HepG2 (cell line): ENCODE results near the gene RBBP8NL. TPM values are rescaled to one million over a fixed set of nuclear protein-coding genes. Genes with fewer than 3 reads are reported as not detected.

Source experiments
- BHLHE40 ChIP-seq: IDR thresholded peaks from 2 replicates; pipeline ENCODE4 v1.6.1; 2011; ENCODE audit warnings: low read length, improper control_type of control experiment
- BRD4 ChIP-seq: sonication (generic); formaldehyde crosslinking; IDR thresholded peaks from 2 replicates; pipeline ENCODE4 v1.4.0; 2020; ENCODE audit warnings: missing genetic modification reagents
- CEBPB ChIP-seq: IDR thresholded peaks from 2 replicates; pipeline ENCODE4 v1.6.1; 2011; ENCODE audit warnings: low read depth, low read length, improper control_type of control experiment, borderline replicate concordance
- CREM ChIP-seq, 2 experiments: sonication (generic) in 1 of 2; formaldehyde crosslinking in 1 of 2; IDR thresholded peaks; 2 replicates each; pipeline versions ENCODE4 v1.4.0 to v1.6.1; 2016 to 2020; ENCODE audit warnings: antibody characterized with exemption in 1 of 2, mild to moderate bottlenecking in 1 of 2, missing genetic modification reagents in 1 of 2
- FOXO1 ChIP-seq: sonication (generic); formaldehyde crosslinking; IDR thresholded peaks from 2 replicates; pipeline ENCODE4 v1.4.0; 2020; ENCODE audit warnings: missing genetic modification reagents
- HMGA1 ChIP-seq: sonication (generic); formaldehyde crosslinking; conservative IDR thresholded peaks from 2 replicates; pipeline ENCODE4 v1.4.0; 2020; ENCODE audit warnings: missing genetic modification reagents
- KDM3A ChIP-seq: IDR thresholded peaks from 2 replicates; pipeline ENCODE4 v1.6.1; 2018; ENCODE audit warnings: low read depth, missing compliant biosample characterization
- MAFF ChIP-seq: IDR thresholded peaks from 2 replicates; pipeline ENCODE4 v1.6.1; 2011; ENCODE audit warnings: low read depth, low read length, improper control_type of control experiment
- MBD4 ChIP-seq: IDR thresholded peaks from 2 replicates; pipeline ENCODE4 v1.6.1; 2012; ENCODE audit warnings: low read length, inconsistent platforms, borderline replicate concordance
- ZNF121 ChIP-seq: sonication (generic); formaldehyde crosslinking; IDR thresholded peaks from 2 replicates; pipeline ENCODE4 v1.5.0; 2020; ENCODE audit warnings: mild to moderate bottlenecking, missing genetic modification reagents
- ZNF354B ChIP-seq: sonication (generic); formaldehyde crosslinking; IDR thresholded peaks from 2 replicates; pipeline ENCODE4 v1.8.0; 2022; ENCODE audit warnings: mild to moderate bottlenecking, missing genetic modification reagents
- ZNF496 ChIP-seq: sonication (generic); formaldehyde crosslinking; IDR thresholded peaks from 2 replicates; pipeline ENCODE4 v1.8.1; 2023; ENCODE audit warnings: mild to moderate bottlenecking, moderate library complexity, missing genetic modification reagents; ENCODE audit not compliant: insufficient replicate concordance
- ZNF605 ChIP-seq: sonication (generic); formaldehyde crosslinking; IDR thresholded peaks from 2 replicates; pipeline ENCODE4 v1.8.0; 2022; ENCODE audit warnings: mild to moderate bottlenecking, missing genetic modification reagents
- ZNF703 ChIP-seq: sonication (generic); formaldehyde crosslinking; IDR thresholded peaks from 2 replicates; pipeline ENCODE4 v1.5.1; 2020; ENCODE audit warnings: missing genetic modification reagents, mild to moderate bottlenecking, moderate library complexity, borderline replicate concordance
- ZZZ3 ChIP-seq: sonication (generic); formaldehyde crosslinking; IDR thresholded peaks from 2 replicates; pipeline ENCODE4 v1.4.0; 2020; ENCODE audit warnings: missing genetic modification reagents, mild to moderate bottlenecking, borderline replicate concordance
- polyA plus RNA-seq, 8 experiments: library from polyadenylated mRNA; depleted of rRNA in 3 of 8; stranded (reverse) in 7 of 8; unstranded in 1 of 8; fragments of >200 nt; fragmentation: Illumina TruSeq in 4 of 8; extraction: Trizol in 4 of 8; gene quantifications; 2 replicates each; pipeline versions ENCODE4 v1.2.1 to v1.2.3, GENCODE V29; 2011 to 2016; ENCODE audit warnings: low read depth in 4 of 8, missing spikeins in 1 of 8, mixed read lengths in 1 of 8; ENCODE audit not compliant: insufficient read depth in 1 of 8
- total RNA-seq, 5 experiments: library from RNA; depleted of rRNA; stranded (reverse); fragments of >200 nt; fragmentation: Illumina TruSeq; extraction: Trizol; gene quantifications; 2 replicates each; pipeline ENCODE4 v1.2.3, GENCODE V29; 2016; ENCODE audit warnings: low read depth in 1 of 5
- TF ChIP-seq, protein P1 (sequence below): sonication (generic); formaldehyde crosslinking; IDR thresholded peaks from 2 replicates; pipeline ENCODE4 v1.5.0; 2020; ENCODE audit warnings: mild to moderate bottlenecking, missing genetic modification reagents
- TF ChIP-seq, protein P2 (sequence below): sonication (generic); formaldehyde crosslinking; IDR thresholded peaks from 2 replicates; pipeline ENCODE4 v1.4.0; 2020; ENCODE audit warnings: mild to moderate bottlenecking, missing genetic modification reagents
- TF ChIP-seq, protein P3 (sequence below): sonication (generic); formaldehyde crosslinking; IDR thresholded peaks from 2 replicates; pipeline ENCODE4 v1.4.0; 2020; ENCODE audit warnings: mild to moderate bottlenecking, missing genetic modification reagents

RBBP8NL gene
- total and polyA plus RNA-seq, 2 of the 13 experiments (the other 11 are each of a cell fraction or from before 2014, with no cell fraction given), result 0.69 to 0.86 TPM

GRCh38 chr20:62407221-62407992 lies 19.9 kb downstream of the RBBP8NL start, which contains the start of gene CABLES2 (continued):
- TF ChIP-seq HMGA1 (no peak), CREM (IDR thresholded peaks at IDR 0.05) (no peak), CREM (CRISPR knock-in tag; IDR thresholded peaks at IDR 0.05) (peak; percentile 31; the same call in 1 of the 2 replicates), ZNF496 (CRISPR knock-in tag) (no peak), FOXO1 (CRISPR knock-in tag) (peak; percentile 44), ZNF703 (CRISPR knock-in tag) (no peak), ZNF121 (no peak), CEBPB (no peak), MAFF (no peak), ZNF605 (CRISPR knock-in tag) (peak; percentile 87), BHLHE40 (peak; percentile 59; the same call in 1 of the 2 replicates), ZZZ3 (CRISPR knock-in tag) (0 out of 2 replicates have a peak, but pooled peaks have one; percentile 76), MBD4 (no peak), ZNF354B (CRISPR knock-in tag) (no peak), BRD4 (CRISPR knock-in tag) (peak; percentile 87; the same call in 1 of the 2 replicates), KDM3A (CRISPR knock-in tag) (peak; percentile 72)
- TF ChIP-seq, protein P1, sequence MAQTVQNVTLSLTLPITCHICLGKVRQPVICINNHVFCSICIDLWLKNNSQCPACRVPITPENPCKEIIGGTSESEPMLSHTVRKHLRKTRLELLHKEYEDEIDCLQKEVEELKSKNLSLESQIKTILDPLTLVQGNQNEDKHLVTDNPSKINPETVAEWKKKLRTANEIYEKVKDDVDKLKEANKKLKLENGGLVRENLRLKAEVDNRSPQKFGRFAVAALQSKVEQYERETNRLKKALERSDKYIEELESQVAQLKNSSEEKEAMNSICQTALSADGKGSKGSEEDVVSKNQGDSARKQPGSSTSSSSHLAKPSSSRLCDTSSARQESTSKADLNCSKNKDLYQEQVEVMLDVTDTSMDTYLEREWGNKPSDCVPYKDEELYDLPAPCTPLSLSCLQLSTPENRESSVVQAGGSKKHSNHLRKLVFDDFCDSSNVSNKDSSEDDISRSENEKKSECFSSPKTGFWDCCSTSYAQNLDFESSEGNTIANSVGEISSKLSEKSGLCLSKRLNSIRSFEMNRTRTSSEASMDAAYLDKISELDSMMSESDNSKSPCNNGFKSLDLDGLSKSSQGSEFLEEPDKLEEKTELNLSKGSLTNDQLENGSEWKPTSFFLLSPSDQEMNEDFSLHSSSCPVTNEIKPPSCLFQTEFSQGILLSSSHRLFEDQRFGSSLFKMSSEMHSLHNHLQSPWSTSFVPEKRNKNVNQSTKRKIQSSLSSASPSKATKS (CRISPR knock-in tag), result no peak
- TF ChIP-seq, protein P2, sequence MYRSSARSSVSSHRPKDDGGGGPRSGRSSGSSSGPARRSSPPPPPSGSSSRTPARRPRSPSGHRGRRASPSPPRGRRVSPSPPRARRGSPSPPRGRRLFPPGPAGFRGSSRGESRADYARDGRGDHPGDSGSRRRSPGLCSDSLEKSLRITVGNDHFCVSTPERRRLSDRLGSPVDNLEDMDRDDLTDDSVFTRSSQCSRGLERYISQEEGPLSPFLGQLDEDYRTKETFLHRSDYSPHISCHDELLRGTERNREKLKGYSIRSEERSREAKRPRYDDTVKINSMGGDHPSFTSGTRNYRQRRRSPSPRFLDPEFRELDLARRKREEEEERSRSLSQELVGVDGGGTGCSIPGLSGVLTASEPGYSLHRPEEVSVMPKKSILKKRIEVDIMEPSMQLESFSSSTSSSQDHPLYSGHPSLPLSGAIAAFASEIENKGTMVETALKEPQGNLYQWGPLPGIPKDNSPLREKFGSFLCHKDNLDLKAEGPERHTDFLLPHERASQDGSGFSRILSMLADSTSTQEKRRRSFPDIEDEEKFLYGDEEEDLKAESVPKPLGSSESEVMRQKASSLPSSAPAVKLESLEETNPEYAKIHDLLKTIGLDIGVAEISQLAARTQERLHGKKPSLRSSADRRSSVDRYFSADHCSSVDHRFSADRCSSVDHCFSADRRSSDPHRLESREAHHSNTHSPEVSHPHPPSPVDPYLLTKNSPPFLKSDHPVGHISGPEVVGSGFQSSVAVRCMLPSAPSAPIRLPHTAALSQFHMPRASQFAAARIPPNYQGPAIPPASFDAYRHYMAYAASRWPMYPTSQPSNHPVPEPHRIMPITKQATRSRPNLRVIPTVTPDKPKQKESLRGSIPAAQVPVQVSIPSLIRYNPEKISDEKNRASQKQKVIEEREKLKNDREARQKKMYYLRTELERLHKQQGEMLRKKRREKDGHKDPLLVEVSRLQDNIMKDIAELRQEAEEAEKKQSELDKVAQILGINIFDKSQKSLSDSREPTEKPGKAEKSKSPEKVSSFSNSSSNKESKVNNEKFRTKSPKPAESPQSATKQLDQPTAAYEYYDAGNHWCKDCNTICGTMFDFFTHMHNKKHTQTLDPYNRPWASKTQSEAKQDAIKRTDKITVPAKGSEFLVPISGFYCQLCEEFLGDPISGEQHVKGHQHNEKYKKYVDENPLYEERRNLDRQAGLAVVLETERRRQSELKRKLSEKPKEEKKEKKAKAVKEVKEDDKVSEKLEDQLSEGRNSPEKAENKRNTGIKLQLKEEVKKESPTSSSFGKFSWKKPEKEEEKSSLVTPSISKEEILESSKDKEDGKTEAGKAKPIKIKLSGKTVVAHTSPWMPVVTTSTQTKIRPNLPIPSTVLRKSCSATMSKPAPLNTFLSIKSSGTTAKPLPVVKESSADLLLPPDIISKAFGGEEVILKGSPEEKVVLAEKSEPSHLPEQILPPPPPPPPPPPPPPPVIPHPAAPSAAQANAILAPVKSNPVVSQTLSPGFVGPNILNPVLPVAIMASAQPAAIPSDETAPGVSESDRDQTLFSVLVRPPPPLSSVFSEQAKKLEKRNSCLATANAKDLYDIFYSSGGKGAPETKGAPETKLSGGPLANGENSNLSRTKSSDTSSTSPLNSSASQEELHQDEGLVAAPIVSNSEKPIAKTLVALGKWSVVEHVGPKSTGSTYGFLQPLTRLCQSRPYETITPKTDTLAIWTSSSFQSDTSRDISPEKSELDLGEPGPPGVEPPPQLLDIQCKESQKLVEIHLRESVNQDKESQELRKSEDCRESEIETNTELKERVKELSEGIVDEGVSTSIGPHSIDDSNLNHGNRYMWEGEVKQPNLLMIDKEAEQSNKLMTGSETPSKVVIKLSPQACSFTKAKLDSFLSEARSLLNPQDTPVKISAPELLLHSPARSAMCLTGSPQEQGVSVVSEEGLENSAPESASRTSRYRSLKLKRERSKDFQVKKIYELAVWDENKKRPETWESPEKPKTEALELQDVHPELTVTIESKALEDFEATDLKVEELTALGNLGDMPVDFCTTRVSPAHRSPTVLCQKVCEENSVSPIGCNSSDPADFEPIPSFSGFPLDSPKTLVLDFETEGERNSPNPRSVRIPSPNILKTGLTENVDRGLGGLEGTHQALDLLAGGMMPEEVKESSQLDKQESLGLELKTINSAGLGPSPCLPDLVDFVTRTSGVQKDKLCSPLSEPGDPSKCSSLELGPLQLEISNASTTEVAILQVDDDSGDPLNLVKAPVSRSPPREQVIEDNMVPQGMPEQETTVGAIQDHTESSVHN (CRISPR knock-in tag), result no peak; the same call in 1 of the 2 replicates
- TF ChIP-seq, protein P3, sequence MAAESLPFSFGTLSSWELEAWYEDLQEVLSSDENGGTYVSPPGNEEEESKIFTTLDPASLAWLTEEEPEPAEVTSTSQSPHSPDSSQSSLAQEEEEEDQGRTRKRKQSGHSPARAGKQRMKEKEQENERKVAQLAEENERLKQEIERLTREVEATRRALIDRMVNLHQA, result no peak
